ENCODE measurements around the gene DNAJC21. TPM values are rescaled to one million over a fixed set of nuclear protein-coding genes. Genes with fewer than 3 reads are reported as not detected.

Gene DNAJC21
- total and polyA plus RNA-seq, 2 experiments from 2014 or later: 35.7 to 37.4 TPM

DNA sequence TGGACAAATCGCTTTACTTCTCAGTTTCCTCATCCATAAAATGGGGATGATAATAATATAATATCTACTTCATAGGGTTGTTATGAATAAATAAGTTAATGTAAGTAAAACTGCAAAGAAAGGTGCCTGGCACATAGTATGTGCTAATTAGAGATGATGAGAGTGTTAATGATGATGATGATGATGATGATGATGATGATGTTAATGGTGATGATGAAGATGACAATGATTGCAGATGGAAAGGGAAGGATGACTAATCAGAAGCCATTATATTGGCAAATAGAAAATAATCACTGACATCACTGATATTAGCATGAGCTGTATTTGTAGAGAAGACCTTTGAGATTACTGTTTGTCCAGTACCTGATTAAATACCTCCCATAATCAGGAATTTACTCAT is 34.6 kb upstream of the DNAJC21 start:
- no peak for ATAC-seq
- no peaks in the 10 kb centered on the region for H3K27me3 Mint-ChIP-seq (ENCODE audit: insufficient read depth, low read depth, poor library complexity)
- no peak overlapping the region for H3K4me3 Mint-ChIP-seq
- Histone ChIP-seq H3K79me2 (replicated peaks; ENCODE audit: insufficient read depth) (no peaks in the 10 kb centered on the region), H3K4me1 (ENCODE audit: insufficient read depth) (peaks cover 18% of the 10 kb centered on the region; the same call in 1 of the 2 replicates), H3K4me2 (no peak overlapping the region), H3K27me3 (ENCODE audit: insufficient read depth) (no peaks in the 10 kb centered on the region), H3K36me3 (ENCODE audit: insufficient read depth) (no peaks in the 10 kb centered on the region), H2AFZ (no peak overlapping the region), H3K4me3 (no peak overlapping the region), H4K20me1 (replicated peaks; ENCODE audit: insufficient read depth) (no peaks in the 10 kb centered on the region), H3K9me2 (ENCODE audit: insufficient read depth) (no peaks in the 10 kb centered on the region), H3K27ac (ENCODE audit: low read depth) (no peak overlapping the region), H3F3A (replicated peaks; ENCODE audit: low read depth) (0 out of 2 replicates have a peak, but pooled peaks cover 2% of the 10 kb centered on the region)
- H3K4me1 Mint-ChIP-seq: peaks cover 18% of the 10 kb centered on the region
- H3K27ac Mint-ChIP-seq: no peak overlapping the region
- H3K9me3 Mint-ChIP-seq: no peaks in the 10 kb centered on the region
- no peak for DNase-seq (ENCODE audit: low spot score)
- H3K36me3 Mint-ChIP-seq (ENCODE audit: low read depth): no peaks in the 10 kb centered on the region
- TF ChIP-seq STAT1 (IDR thresholded peaks at IDR 0.05; ENCODE audit: unreplicated experiment) (no peak), ZNF331 (CRISPR knock-in tag; IDR thresholded peaks at IDR 0.05; ENCODE audit: low read depth) (no peak), POLR2AphosphoS5 (IDR thresholded peaks at IDR 0.05; ENCODE audit: low read depth) (no peak), EZH2phosphoT487 (IDR thresholded peaks at IDR 0.05; ENCODE audit: unreplicated experiment) (no peak), JUNB (IDR thresholded peaks at IDR 0.05; ENCODE audit: unreplicated experiment) (no peak), CREB1 (CRISPR knock-in tag; IDR thresholded peaks at IDR 0.05; ENCODE audit: low read depth) (no peak), ZNF114 (CRISPR knock-in tag; IDR thresholded peaks at IDR 0.05) (no peak), NANOG (IDR thresholded peaks at IDR 0.05; ENCODE audit: borderline replicate concordance) (no peak), EZH2 (IDR thresholded peaks at IDR 0.05; ENCODE audit: low read depth, unreplicated experiment) (no peak), ZNF462 (CRISPR knock-in tag; IDR thresholded peaks at IDR 0.05) (no peak), ETS1 (IDR thresholded peaks at IDR 0.05) (no peak)
- TF ChIP-seq, protein P1, sequence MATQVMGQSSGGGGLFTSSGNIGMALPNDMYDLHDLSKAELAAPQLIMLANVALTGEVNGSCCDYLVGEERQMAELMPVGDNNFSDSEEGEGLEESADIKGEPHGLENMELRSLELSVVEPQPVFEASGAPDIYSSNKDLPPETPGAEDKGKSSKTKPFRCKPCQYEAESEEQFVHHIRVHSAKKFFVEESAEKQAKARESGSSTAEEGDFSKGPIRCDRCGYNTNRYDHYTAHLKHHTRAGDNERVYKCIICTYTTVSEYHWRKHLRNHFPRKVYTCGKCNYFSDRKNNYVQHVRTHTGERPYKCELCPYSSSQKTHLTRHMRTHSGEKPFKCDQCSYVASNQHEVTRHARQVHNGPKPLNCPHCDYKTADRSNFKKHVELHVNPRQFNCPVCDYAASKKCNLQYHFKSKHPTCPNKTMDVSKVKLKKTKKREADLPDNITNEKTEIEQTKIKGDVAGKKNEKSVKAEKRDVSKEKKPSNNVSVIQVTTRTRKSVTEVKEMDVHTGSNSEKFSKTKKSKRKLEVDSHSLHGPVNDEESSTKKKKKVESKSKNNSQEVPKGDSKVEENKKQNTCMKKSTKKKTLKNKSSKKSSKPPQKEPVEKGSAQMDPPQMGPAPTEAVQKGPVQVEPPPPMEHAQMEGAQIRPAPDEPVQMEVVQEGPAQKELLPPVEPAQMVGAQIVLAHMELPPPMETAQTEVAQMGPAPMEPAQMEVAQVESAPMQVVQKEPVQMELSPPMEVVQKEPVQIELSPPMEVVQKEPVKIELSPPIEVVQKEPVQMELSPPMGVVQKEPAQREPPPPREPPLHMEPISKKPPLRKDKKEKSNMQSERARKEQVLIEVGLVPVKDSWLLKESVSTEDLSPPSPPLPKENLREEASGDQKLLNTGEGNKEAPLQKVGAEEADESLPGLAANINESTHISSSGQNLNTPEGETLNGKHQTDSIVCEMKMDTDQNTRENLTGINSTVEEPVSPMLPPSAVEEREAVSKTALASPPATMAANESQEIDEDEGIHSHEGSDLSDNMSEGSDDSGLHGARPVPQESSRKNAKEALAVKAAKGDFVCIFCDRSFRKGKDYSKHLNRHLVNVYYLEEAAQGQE (IDR thresholded peaks at IDR 0.05; ENCODE audit: unreplicated experiment): no peak
- TF ChIP-seq, protein P2, sequence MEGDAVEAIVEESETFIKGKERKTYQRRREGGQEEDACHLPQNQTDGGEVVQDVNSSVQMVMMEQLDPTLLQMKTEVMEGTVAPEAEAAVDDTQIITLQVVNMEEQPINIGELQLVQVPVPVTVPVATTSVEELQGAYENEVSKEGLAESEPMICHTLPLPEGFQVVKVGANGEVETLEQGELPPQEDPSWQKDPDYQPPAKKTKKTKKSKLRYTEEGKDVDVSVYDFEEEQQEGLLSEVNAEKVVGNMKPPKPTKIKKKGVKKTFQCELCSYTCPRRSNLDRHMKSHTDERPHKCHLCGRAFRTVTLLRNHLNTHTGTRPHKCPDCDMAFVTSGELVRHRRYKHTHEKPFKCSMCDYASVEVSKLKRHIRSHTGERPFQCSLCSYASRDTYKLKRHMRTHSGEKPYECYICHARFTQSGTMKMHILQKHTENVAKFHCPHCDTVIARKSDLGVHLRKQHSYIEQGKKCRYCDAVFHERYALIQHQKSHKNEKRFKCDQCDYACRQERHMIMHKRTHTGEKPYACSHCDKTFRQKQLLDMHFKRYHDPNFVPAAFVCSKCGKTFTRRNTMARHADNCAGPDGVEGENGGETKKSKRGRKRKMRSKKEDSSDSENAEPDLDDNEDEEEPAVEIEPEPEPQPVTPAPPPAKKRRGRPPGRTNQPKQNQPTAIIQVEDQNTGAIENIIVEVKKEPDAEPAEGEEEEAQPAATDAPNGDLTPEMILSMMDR (conservative IDR thresholded peaks at IDR 0.05; ENCODE audit: low read depth in 2 of 2): no peak

All from GM23338 (cell line).